ENCODE results near the gene FNDC5. TPM values are rescaled to one million over a fixed set of nuclear protein-coding genes. Genes with fewer than 3 reads are reported as not detected.

The FNDC5 gene
- polyA plus RNA-seq, 1 of the 3 experiments (the other 2 are of a cell fraction), result 0.59 TPM

- TF ChIP-seq NRF1 (IDR thresholded peaks at IDR 0.05; ENCODE audit: low read depth, low read length), result no peak
- no peak for TF ChIP-seq MXI1 (IDR thresholded peaks at IDR 0.05; ENCODE audit: low read depth, low read length)
- TF ChIP-seq USF1 (IDR thresholded peaks at IDR 0.05; ENCODE audit: borderline replicate concordance, low read depth), result no peak
- TF ChIP-seq TEAD4 (IDR thresholded peaks at IDR 0.05; ENCODE audit: borderline replicate concordance, insufficient read depth), result no peak
Observed at GRCh38 chr1:32890516-32891240, 20.0 kb upstream of the FNDC5 start (continued).

DNA sequence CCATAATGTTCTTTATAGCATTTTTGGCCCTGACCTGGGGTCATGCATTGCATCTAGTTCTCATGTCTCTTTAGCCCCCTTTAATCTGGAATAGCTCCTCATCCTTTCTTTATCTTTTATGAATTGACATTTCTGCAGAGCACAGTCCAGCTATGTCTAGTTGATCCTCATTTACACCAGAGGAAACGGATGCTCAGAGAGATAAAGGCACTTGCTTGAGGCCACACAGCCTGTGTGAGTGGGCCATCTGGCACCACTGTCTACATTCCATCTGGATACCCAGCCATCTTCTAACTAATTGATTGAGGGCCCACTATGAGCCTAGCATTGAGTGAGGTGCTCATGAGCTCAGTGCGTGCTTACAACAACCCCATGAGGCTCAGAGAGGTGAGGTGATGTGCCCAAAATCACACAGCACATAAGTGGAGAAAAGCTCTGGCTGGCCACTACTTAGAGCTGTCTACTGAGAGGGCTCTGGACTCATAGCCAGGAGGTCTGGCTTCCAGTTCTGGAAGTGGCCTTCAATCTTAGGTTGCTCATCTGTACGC, 19.1 kb upstream of the FNDC5 start:
- POLR2A ChIA-PET, result interaction anchor here (0.9 kb wide), 1 partner anchor 40 kb away, joined by 4 read pairs; no protein-coding TSS in a partner anchor
- no peaks in the 10 kb centered on the region for H3K36me3 ChIP-seq (replicated peaks in 1 of 2; ENCODE audit: control insufficient read depth in 1 of 2, insufficient read depth in 2 of 2, low read length in 1 of 2)
- TF ChIP-seq YY1 (IDR thresholded peaks at IDR 0.05; ENCODE audit: low read depth) (no peak), RCOR1 (IDR thresholded peaks at IDR 0.05; ENCODE audit: low read length) (0 out of 2 replicates have a peak, but pooled peaks have one; percentile 54)
- no peak overlapping the region for H3K9ac ChIP-seq
- CTCF ChIA-PET, result interaction anchor here (1.0 to 9.0 kb wide), 8 partner anchors 9 to 206 kb away, joined by 3 to 46 read pairs (median 4); partner anchors contain the start of gene FNDC5
- no peaks in the 10 kb centered on the region for H3K9me2 ChIP-seq
- no peak overlapping the region for H3K4me3 ChIP-seq (ENCODE audit: low read depth in 2 of 2, low read length in 1 of 2)
- DNase-seq, result peak; percentile 60
- 0 out of 2 replicates have a peak, but pooled peaks cover 4% of the 10 kb centered on the region for H4K20me1 ChIP-seq (ENCODE audit: insufficient read depth)
- peaks cover 4% of the 10 kb centered on the region for H3F3A ChIP-seq (replicated peaks; ENCODE audit: insufficient read depth)
- H3K4me1 ChIP-seq (ENCODE audit: control insufficient read depth in 1 of 2, insufficient read depth in 2 of 2, low read depth in 1 of 2, low read length in 1 of 2), result peaks cover 0 to 8% of the 10 kb centered on the region in 2 experiments; a peak in 2 of 4 replicates
- no peak overlapping the region for H3K27ac ChIP-seq (ENCODE audit: low read depth in 2 of 2, low read length in 1 of 2)
- H3K79me2 ChIP-seq (ENCODE audit: insufficient read depth), result no peaks in the 10 kb centered on the region
- 56% methylated on average over 2 of the region's 3 CpGs for WGBS (ENCODE audit: low lambda C conversion rate)
- H3K9me3 ChIP-seq, result no peaks in the 10 kb centered on the region
- H2AFZ ChIP-seq (ENCODE audit: low read depth), result no peak overlapping the region
- H3K27me3 ChIP-seq (ENCODE audit: insufficient read depth), result peaks cover 5% of the 10 kb centered on the region; the same call in 1 of the 2 replicates
- H3K4me2 ChIP-seq, result no peak overlapping the region

DNA sequence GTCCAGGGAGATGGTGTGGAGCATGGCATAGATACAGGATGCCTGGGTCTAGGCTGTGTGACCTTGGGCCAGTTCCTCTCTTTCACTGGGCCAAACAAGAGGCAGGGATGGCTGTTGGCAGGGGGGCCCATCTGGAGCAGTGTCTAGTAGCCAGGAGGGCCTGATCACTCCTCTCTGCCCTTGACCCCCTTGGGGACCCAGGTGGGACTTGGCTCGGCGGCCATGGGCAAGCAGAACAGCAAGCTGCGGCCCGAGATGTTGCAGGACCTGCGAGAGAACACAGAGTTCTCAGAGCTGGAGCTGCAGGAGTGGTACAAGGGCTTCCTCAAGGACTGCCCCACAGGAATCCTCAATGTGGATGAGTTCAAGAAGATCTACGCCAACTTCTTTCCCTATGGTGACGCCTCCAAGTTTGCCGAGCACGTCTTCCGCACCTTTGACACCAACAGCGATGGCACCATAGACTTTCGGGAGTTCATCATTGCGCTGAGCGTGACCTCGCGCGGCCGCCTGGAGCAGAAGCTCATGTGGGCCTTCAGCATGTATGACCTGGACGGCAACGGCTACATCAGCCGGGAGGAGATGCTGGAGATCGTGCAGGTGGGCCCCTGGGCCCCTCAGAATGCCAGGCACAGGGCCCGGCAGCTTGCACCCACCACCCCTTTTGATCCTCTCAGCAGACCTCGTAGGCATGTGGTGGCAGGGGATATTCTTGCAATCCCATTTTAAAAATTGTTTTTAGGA, 18.1 kb upstream of the FNDC5 start:
- CTCF ChIA-PET, result interaction anchor here (1.3 to 9.0 kb wide), 6 partner anchors 10 to 206 kb away, joined by 3 to 46 read pairs (median 23); partner anchors contain the start of gene FNDC5
- no peak overlapping the region for H3K4me2 ChIP-seq

More for the DNA sequence above, 18.1 kb upstream of the FNDC5 start:
- no peaks in the 10 kb centered on the region for H3K9me2 ChIP-seq
- no peak overlapping the region for H3K9ac ChIP-seq
- H3K9me3 ChIP-seq, result no peaks in the 10 kb centered on the region
- H4K20me1 ChIP-seq (ENCODE audit: insufficient read depth), result 0 out of 2 replicates have a peak, but pooled peaks cover 4% of the 10 kb centered on the region
- WGBS (ENCODE audit: low lambda C conversion rate), result 75% methylated on average over 24 of the region's 24 CpGs
- DNase-seq, result no peak
- no peak overlapping the region for H3K4me3 ChIP-seq (ENCODE audit: low read depth in 2 of 2, low read length in 1 of 2)
- no peak overlapping the region for H2AFZ ChIP-seq (ENCODE audit: low read depth)
- TF ChIP-seq USF1 (IDR thresholded peaks at IDR 0.05; ENCODE audit: borderline replicate concordance, low read depth), result no peak
- no peak for TF ChIP-seq FOXJ3 (CRISPR knock-in tag; IDR thresholded peaks at IDR 0.05)
- no peak for TF ChIP-seq FOXM1 (IDR thresholded peaks at IDR 0.05; ENCODE audit: low read depth)
- TF ChIP-seq, protein P1, sequence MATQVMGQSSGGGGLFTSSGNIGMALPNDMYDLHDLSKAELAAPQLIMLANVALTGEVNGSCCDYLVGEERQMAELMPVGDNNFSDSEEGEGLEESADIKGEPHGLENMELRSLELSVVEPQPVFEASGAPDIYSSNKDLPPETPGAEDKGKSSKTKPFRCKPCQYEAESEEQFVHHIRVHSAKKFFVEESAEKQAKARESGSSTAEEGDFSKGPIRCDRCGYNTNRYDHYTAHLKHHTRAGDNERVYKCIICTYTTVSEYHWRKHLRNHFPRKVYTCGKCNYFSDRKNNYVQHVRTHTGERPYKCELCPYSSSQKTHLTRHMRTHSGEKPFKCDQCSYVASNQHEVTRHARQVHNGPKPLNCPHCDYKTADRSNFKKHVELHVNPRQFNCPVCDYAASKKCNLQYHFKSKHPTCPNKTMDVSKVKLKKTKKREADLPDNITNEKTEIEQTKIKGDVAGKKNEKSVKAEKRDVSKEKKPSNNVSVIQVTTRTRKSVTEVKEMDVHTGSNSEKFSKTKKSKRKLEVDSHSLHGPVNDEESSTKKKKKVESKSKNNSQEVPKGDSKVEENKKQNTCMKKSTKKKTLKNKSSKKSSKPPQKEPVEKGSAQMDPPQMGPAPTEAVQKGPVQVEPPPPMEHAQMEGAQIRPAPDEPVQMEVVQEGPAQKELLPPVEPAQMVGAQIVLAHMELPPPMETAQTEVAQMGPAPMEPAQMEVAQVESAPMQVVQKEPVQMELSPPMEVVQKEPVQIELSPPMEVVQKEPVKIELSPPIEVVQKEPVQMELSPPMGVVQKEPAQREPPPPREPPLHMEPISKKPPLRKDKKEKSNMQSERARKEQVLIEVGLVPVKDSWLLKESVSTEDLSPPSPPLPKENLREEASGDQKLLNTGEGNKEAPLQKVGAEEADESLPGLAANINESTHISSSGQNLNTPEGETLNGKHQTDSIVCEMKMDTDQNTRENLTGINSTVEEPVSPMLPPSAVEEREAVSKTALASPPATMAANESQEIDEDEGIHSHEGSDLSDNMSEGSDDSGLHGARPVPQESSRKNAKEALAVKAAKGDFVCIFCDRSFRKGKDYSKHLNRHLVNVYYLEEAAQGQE (IDR thresholded peaks at IDR 0.05; ENCODE audit: low read depth, low read length), result no peak
- no peak for TF ChIP-seq SIN3A (IDR thresholded peaks at IDR 0.05; ENCODE audit: borderline replicate concordance, low read depth, low read length)
- TF ChIP-seq MEF2A (IDR thresholded peaks at IDR 0.05; ENCODE audit: borderline replicate concordance, low read depth), result no peak
- no peak for TF ChIP-seq EZH2phosphoT487 (IDR thresholded peaks at IDR 0.05; ENCODE audit: borderline replicate concordance, low read depth)
- no peak for TF ChIP-seq TCF12 (IDR thresholded peaks at IDR 0.05)
- no peak for TF ChIP-seq MXI1 (IDR thresholded peaks at IDR 0.05; ENCODE audit: low read depth, low read length)
- no peak for TF ChIP-seq RAD21 (IDR thresholded peaks at IDR 0.05; ENCODE audit: low read length)
- no peak for TF ChIP-seq RCOR1 (IDR thresholded peaks at IDR 0.05; ENCODE audit: low read length)
- TF ChIP-seq RFX5 (IDR thresholded peaks at IDR 0.05; ENCODE audit: low read length), result no peak
- TF ChIP-seq, protein P2, sequence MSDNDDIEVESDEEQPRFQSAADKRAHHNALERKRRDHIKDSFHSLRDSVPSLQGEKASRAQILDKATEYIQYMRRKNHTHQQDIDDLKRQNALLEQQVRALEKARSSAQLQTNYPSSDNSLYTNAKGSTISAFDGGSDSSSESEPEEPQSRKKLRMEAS (IDR thresholded peaks at IDR 0.05; ENCODE audit: low read depth), result no peak
- peaks cover 4% of the 10 kb centered on the region for H3F3A ChIP-seq (replicated peaks; ENCODE audit: insufficient read depth)
- POLR2A ChIA-PET, result no interaction called here
- no peaks in the 10 kb centered on the region for H3K79me2 ChIP-seq (ENCODE audit: insufficient read depth)
- H3K36me3 ChIP-seq (replicated peaks in 1 of 2; ENCODE audit: control insufficient read depth in 1 of 2, insufficient read depth in 2 of 2, low read length in 1 of 2), result no peaks in the 10 kb centered on the region
- H3K4me1 ChIP-seq (ENCODE audit: control insufficient read depth in 1 of 2, insufficient read depth in 2 of 2, low read depth in 1 of 2, low read length in 1 of 2), result peaks cover 0 to 8% of the 10 kb centered on the region in 2 experiments; a peak in 2 of 4 replicates
- H3K27me3 ChIP-seq (ENCODE audit: insufficient read depth), result peaks cover 5% of the 10 kb centered on the region; the same call in 1 of the 2 replicates
- no peak overlapping the region for H3K27ac ChIP-seq (ENCODE audit: low read depth in 2 of 2, low read length in 1 of 2)

Measured in SK-N-SH (cell line).